ENCODE data around the gene SEC14L5.
"Not testable (repeated sequence)": the region's sequence is repeated elsewhere in the genome, so short reads cannot be mapped to it uniquely, and the experiment has no call there.

Gene SEC14L5

GRCh38 chr16:4949986-4950385, 8.1 kb upstream of the SEC14L5 start:
- DNase-seq (ENCODE audit: low read depth in 2 of 2), result no peak

- DNase-seq (ENCODE audit: low read depth in 2 of 2), result not testable (repeated sequence)
Measured at GRCh38 chr16:4951583-4951982, 6.5 kb upstream of the SEC14L5 start.

GRCh38 chr16:4954714-4955113, 3.4 kb upstream of the SEC14L5 start:
- no peak for DNase-seq (ENCODE audit: low read depth in 2 of 2)

- no peak for DNase-seq (ENCODE audit: low read depth in 2 of 2)
Measured at GRCh38 chr16:4957420-4957719, 760 bp upstream of the SEC14L5 start.

GRCh38 chr16:4958510-4959438, 644 bp downstream of the SEC14L5 start:
- DNase-seq (ENCODE audit: low read depth in 2 of 2), result no peak

- no peak for DNase-seq (ENCODE audit: low read depth in 2 of 2)
Measured at GRCh38 chr16:4960579-4960978, 2.4 kb downstream of the SEC14L5 start.

- DNase-seq (ENCODE audit: low read depth in 2 of 2), result no peak
Measured at GRCh38 chr16:4962716-4963115, 4.6 kb downstream of the SEC14L5 start.

GRCh38 chr16:4963527-4963926, 5.4 kb downstream of the SEC14L5 start:
- not testable (repeated sequence) for DNase-seq (ENCODE audit: low read depth in 2 of 2)

- DNase-seq (ENCODE audit: low read depth in 2 of 2), result no peak
Measured at GRCh38 chr16:4966736-4967453, 8.8 kb downstream of the SEC14L5 start.

GRCh38 chr16:4968278-4968677, 10.1 kb downstream of the SEC14L5 start:
- not testable (repeated sequence) for DNase-seq (ENCODE audit: low read depth in 2 of 2)

GRCh38 chr16:4968879-4969483, 10.9 kb downstream of the SEC14L5 start:
- DNase-seq (ENCODE audit: low read depth in 2 of 2), result no peak

GRCh38 chr16:4970010-4970409, 11.9 kb downstream of the SEC14L5 start:
- no peak for DNase-seq (ENCODE audit: low read depth in 2 of 2)

GRCh38 chr16:4972938-4973587, 14.9 kb downstream of the SEC14L5 start:
- DNase-seq (ENCODE audit: low read depth in 2 of 2), result no peak

GRCh38 chr16:4976079-4976478, 17.9 kb downstream of the SEC14L5 start:
- no peak for DNase-seq (ENCODE audit: low read depth in 2 of 2)

GRCh38 chr16:4976611-4977145, 18.5 kb downstream of the SEC14L5 start:
- no peak for DNase-seq (ENCODE audit: low read depth in 2 of 2)

- no peak for DNase-seq (ENCODE audit: low read depth in 2 of 2)
Measured at GRCh38 chr16:4979164-4979563, 21.0 kb downstream of the SEC14L5 start.

GRCh38 chr16:4979736-4980660, 21.9 kb downstream of the SEC14L5 start:
- no peak for DNase-seq (ENCODE audit: low read depth in 2 of 2)

GRCh38 chr16:4980691-4981090, 22.6 kb downstream of the SEC14L5 start:
- no peak for DNase-seq (ENCODE audit: low read depth in 2 of 2)

GRCh38 chr16:4981473-4981872, 23.3 kb downstream of the SEC14L5 start:
- DNase-seq (ENCODE audit: low read depth in 2 of 2), result no peak

- no peak for DNase-seq (ENCODE audit: low read depth in 2 of 2)
Measured at GRCh38 chr16:4982056-4982867, 24.1 kb downstream of the SEC14L5 start.
